ENCODE measurements around the gene KIF17. TPM values are rescaled to one million over a fixed set of nuclear protein-coding genes. Genes with fewer than 3 reads are reported as not detected.

The KIF17 gene
- polyA plus RNA-seq, 1 donor from 2014 or later, result 10.0 TPM

DNA sequence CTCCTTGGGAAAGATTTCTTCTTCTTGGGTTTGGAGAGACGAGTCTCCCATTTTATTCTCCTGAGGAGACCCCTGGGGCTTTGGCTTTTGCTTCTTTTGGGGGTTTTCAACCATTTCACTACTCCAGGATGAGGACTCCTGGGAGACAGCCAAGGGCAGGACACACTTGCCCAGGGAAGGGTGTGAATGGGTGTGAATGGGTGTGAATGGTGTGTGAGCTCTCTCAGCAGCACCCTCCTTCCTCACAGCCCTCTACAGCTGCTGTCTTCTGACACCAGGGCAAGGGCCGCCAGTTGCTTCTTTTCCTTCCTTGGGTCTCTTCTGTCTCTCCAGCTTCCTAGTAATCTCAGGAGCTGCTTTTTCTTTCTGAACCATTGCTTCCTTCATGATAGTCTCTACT is 24.2 kb downstream of the KIF17 start:
- Histone ChIP-seq H3K27me3 (ENCODE audit: insufficient read depth, low read depth, low read length) (no peaks in the 10 kb centered on the region), H3F3A (ENCODE audit: insufficient read depth, low read length, poor library complexity, severe bottlenecking) (no peaks in the 10 kb centered on the region), H3K79me2 (replicated peaks; ENCODE audit: insufficient read depth, low read length) (no peaks in the 10 kb centered on the region), H3K9me2 (ENCODE audit: insufficient read depth, low read length) (no peaks in the 10 kb centered on the region), H3K9me3 (ENCODE audit: low read length) (no peaks in the 10 kb centered on the region), H3K36me3 (ENCODE audit: insufficient read depth, low read length) (no peaks in the 10 kb centered on the region), H3K9ac (ENCODE audit: low read length) (no peak overlapping the region), H3K27ac (ENCODE audit: low read length) (no peak overlapping the region), H3K4me3 (ENCODE audit: low read length) (no peak overlapping the region), H2AFZ (ENCODE audit: low read depth, low read length) (no peak overlapping the region), H3K4me2 (ENCODE audit: low read length) (no peak overlapping the region), H4K20me1 (ENCODE audit: insufficient read depth) (no peaks in the 10 kb centered on the region)
- TF ChIP-seq RAD21 (conservative IDR thresholded peaks at IDR 0.05) (no peak), TAF1 (IDR thresholded peaks at IDR 0.05; ENCODE audit: low read depth) (no peak), POLR2AphosphoS5 (IDR thresholded peaks at IDR 0.05) (no peak), EP300 (conservative IDR thresholded peaks at IDR 0.05; ENCODE audit: poor library complexity, severe bottlenecking) (no peak), EZH2 (IDR thresholded peaks at IDR 0.05; ENCODE audit: borderline replicate concordance, insufficient read depth, low read length, poor library complexity, severe bottlenecking) (no peak), MXI1 (conservative IDR thresholded peaks at IDR 0.05; ENCODE audit: poor library complexity, severe bottlenecking) (no peak), SMC3 (conservative IDR thresholded peaks at IDR 0.05; ENCODE audit: poor library complexity) (no peak)
- TF ChIP-seq, protein P1, sequence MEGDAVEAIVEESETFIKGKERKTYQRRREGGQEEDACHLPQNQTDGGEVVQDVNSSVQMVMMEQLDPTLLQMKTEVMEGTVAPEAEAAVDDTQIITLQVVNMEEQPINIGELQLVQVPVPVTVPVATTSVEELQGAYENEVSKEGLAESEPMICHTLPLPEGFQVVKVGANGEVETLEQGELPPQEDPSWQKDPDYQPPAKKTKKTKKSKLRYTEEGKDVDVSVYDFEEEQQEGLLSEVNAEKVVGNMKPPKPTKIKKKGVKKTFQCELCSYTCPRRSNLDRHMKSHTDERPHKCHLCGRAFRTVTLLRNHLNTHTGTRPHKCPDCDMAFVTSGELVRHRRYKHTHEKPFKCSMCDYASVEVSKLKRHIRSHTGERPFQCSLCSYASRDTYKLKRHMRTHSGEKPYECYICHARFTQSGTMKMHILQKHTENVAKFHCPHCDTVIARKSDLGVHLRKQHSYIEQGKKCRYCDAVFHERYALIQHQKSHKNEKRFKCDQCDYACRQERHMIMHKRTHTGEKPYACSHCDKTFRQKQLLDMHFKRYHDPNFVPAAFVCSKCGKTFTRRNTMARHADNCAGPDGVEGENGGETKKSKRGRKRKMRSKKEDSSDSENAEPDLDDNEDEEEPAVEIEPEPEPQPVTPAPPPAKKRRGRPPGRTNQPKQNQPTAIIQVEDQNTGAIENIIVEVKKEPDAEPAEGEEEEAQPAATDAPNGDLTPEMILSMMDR (IDR thresholded peaks at IDR 0.05; ENCODE audit: poor library complexity, severe bottlenecking), result no peak
- TF ChIP-seq, protein P2, sequence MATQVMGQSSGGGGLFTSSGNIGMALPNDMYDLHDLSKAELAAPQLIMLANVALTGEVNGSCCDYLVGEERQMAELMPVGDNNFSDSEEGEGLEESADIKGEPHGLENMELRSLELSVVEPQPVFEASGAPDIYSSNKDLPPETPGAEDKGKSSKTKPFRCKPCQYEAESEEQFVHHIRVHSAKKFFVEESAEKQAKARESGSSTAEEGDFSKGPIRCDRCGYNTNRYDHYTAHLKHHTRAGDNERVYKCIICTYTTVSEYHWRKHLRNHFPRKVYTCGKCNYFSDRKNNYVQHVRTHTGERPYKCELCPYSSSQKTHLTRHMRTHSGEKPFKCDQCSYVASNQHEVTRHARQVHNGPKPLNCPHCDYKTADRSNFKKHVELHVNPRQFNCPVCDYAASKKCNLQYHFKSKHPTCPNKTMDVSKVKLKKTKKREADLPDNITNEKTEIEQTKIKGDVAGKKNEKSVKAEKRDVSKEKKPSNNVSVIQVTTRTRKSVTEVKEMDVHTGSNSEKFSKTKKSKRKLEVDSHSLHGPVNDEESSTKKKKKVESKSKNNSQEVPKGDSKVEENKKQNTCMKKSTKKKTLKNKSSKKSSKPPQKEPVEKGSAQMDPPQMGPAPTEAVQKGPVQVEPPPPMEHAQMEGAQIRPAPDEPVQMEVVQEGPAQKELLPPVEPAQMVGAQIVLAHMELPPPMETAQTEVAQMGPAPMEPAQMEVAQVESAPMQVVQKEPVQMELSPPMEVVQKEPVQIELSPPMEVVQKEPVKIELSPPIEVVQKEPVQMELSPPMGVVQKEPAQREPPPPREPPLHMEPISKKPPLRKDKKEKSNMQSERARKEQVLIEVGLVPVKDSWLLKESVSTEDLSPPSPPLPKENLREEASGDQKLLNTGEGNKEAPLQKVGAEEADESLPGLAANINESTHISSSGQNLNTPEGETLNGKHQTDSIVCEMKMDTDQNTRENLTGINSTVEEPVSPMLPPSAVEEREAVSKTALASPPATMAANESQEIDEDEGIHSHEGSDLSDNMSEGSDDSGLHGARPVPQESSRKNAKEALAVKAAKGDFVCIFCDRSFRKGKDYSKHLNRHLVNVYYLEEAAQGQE (IDR thresholded peaks at IDR 0.05; ENCODE audit: borderline replicate concordance), result no peak

DNA sequence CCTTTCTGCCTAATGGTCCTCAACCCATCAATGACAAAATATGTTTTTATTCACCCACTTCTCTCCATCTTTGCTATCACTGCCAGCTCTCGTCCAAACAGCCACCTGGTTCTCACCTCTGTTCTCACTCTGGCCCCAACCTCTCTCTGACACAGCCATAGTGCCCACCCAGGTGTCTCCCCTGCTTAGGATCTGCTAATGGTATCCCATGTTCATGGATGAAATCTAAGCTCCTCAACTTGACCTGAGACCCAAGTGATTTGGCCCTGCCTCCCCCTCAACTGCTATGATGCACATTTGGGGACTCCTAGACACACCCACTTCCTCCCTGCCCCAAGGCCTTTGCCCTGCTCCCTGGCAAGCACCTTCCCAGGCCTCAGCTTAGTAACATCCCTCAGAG is 25.9 kb downstream of the KIF17 start:
- no peak overlapping the region for H3K4me3 ChIP-seq (ENCODE audit: low read length)
- no peaks in the 10 kb centered on the region for H3K9me2 ChIP-seq (ENCODE audit: insufficient read depth, low read length)
- H3K9ac ChIP-seq (ENCODE audit: low read length), result no peak overlapping the region
- H3K9me3 ChIP-seq (ENCODE audit: low read length), result no peaks in the 10 kb centered on the region
- H3K36me3 ChIP-seq (ENCODE audit: insufficient read depth, low read length), result no peaks in the 10 kb centered on the region
- H3K27ac ChIP-seq (ENCODE audit: low read length), result no peak overlapping the region
- no peaks in the 10 kb centered on the region for H3K27me3 ChIP-seq (ENCODE audit: insufficient read depth, low read depth, low read length)
- H3K79me2 ChIP-seq (replicated peaks; ENCODE audit: insufficient read depth, low read length), result no peaks in the 10 kb centered on the region
- TF ChIP-seq SMC3 (conservative IDR thresholded peaks at IDR 0.05; ENCODE audit: poor library complexity) (no peak), TAF1 (IDR thresholded peaks at IDR 0.05; ENCODE audit: low read depth) (no peak), MXI1 (conservative IDR thresholded peaks at IDR 0.05; ENCODE audit: poor library complexity, severe bottlenecking) (no peak), RAD21 (conservative IDR thresholded peaks at IDR 0.05) (no peak), EP300 (conservative IDR thresholded peaks at IDR 0.05; ENCODE audit: poor library complexity, severe bottlenecking) (no peak), POLR2AphosphoS5 (IDR thresholded peaks at IDR 0.05) (no peak), EZH2 (IDR thresholded peaks at IDR 0.05; ENCODE audit: borderline replicate concordance, insufficient read depth, low read length, poor library complexity, severe bottlenecking) (no peak)
- TF ChIP-seq, protein P1 (IDR thresholded peaks at IDR 0.05; ENCODE audit: poor library complexity, severe bottlenecking), result no peak
- TF ChIP-seq, protein P2 (IDR thresholded peaks at IDR 0.05; ENCODE audit: borderline replicate concordance), result no peak
- H3F3A ChIP-seq (ENCODE audit: insufficient read depth, low read length, poor library complexity, severe bottlenecking), result no peaks in the 10 kb centered on the region
- no peak overlapping the region for H2AFZ ChIP-seq (ENCODE audit: low read depth, low read length)
- no peak overlapping the region for H3K4me2 ChIP-seq (ENCODE audit: low read length)
- H4K20me1 ChIP-seq (ENCODE audit: insufficient read depth), result no peaks in the 10 kb centered on the region

Data from neural cell (in vitro differentiated cells).